AG09319 (cell line): ENCODE measurements around the gene ANP32A.
A peak's percentile ranks its signal among the peaks of the same experiment; 100 is the strongest.
"Not testable (repeated sequence)": the region's sequence is repeated elsewhere in the genome, so short reads cannot be mapped to it uniquely, and the experiment has no call there.

Experiments used
- DNase-seq: peaks from one replicate; pipeline ENCODE4 v3.0.0-alpha.2; 2010; ENCODE audit warnings: low read depth; ENCODE audit errors: extremely low read depth
- TF ChIP-seq, protein P1 (sequence below): IDR thresholded peaks from 2 replicates; pipeline ENCODE4 v1.5.1; 2011; ENCODE audit warnings: low read depth, mild to moderate bottlenecking, inconsistent platforms, low read length, moderate library complexity

The ANP32A gene

DNA sequence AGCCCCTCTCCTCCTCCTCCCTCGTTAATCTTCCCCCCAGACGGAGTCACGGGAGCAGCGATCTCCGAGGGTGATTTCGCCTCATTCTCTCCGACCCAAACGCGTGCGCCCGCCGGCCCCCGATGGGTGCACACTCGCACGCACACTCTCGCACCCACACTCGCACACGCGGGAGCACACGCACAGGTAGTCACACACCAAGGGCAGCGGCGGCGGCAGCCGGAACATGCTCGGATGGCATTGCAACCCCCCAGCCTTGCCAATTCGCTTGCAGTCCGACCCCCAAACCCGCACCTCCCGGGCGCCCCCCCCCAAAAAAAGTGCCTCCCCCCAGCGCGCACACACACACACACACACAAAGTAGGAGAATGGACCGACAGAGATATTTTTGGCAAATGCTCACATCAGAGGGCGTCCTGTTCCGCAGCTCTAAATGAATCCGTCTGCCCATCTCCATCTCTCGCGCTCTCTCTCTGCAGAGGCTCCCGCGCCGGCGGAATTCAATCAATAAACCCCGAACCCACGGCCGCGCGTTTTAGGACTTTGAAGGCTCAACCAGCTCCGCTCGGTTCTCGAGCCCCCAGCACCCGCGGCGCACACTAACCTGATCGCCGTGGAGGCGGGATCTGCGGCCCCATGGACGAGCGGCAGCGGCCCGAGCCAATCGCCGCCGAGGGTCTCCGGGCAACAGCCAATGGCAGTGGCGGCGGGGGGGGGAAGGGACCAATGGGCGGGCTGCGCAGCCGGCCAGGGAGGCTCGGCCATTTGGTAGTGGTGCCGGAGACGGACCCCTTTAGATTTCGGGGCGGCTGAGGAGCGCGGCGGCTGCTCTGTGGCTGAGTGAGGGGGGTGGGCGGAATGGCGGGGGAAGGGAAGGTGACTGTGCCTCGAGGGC, at the start of gene ANP32A:
Gene ANP32A (minus strand): TSS at position 601 of the 895 bp plus-strand sequence. CDS start 144 bp downstream, at position 457.
- DNase-seq = peak; percentile 86
- TF ChIP-seq, protein P1, sequence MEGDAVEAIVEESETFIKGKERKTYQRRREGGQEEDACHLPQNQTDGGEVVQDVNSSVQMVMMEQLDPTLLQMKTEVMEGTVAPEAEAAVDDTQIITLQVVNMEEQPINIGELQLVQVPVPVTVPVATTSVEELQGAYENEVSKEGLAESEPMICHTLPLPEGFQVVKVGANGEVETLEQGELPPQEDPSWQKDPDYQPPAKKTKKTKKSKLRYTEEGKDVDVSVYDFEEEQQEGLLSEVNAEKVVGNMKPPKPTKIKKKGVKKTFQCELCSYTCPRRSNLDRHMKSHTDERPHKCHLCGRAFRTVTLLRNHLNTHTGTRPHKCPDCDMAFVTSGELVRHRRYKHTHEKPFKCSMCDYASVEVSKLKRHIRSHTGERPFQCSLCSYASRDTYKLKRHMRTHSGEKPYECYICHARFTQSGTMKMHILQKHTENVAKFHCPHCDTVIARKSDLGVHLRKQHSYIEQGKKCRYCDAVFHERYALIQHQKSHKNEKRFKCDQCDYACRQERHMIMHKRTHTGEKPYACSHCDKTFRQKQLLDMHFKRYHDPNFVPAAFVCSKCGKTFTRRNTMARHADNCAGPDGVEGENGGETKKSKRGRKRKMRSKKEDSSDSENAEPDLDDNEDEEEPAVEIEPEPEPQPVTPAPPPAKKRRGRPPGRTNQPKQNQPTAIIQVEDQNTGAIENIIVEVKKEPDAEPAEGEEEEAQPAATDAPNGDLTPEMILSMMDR = no peak

DNA sequence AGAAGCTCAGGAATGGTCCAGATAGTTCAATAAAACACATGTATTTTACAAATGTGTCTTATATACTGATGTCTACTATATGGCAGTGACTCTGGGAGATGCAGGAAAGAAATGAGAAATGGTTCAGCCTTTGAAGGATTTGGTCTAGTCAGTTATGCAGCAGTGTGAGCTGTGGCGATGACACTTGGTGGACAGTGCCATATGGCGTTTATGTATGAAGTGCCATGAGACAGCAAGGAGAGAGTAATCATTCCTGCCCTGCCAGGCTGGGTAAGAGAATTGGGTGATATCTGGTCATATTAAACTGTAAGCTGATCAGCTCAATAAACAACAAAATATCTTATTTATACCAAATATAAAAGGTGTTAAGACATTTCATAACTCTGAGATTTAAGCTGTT, 47.6 kb upstream of the ANP32A start:
- TF ChIP-seq, protein P1 = no peak

DNA sequence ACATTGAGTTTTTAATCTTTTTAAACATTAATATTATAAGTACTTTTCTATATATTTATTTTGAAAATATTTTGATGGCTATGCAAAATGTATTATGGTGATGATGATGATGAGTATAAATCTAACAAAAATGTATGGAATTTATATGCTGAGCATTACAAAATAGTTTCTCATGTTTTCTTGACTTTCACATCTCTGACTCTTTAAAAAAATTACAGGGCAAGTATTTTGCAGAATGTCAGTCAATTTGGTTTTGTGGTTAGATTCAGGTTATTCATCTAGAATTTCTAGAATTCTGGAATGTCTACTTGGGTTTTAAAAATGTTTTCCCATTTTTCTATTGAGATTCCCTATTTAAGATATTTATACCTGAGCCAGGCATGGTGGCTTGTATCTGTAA, 41.7 kb upstream of the ANP32A start:
- TF ChIP-seq, protein P1 = no peak
- no peak for DNase-seq

More for the DNA sequence above, 47.6 kb upstream of the ANP32A start:
- DNase-seq = no peak

DNA sequence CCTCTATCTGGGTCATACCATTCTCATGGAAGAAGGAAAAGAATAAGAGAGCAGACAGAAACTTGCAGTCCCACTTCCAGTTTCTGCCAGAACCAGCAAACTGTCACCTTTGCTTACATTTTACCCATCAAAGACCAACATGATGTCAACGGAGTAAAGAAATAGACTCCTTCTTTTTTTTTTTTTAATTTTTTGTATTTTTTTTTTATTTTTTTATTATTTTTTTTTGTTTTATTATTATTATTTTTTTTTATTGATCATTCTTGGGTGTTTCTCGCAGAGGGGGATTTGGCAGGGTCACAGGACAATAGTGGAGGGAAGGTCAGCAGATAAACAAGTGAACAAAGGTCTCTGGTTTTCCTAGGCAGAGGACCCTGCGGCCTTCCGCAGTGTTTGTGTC, 38.0 kb upstream of the ANP32A start:
- not testable (repeated sequence) for DNase-seq

DNA sequence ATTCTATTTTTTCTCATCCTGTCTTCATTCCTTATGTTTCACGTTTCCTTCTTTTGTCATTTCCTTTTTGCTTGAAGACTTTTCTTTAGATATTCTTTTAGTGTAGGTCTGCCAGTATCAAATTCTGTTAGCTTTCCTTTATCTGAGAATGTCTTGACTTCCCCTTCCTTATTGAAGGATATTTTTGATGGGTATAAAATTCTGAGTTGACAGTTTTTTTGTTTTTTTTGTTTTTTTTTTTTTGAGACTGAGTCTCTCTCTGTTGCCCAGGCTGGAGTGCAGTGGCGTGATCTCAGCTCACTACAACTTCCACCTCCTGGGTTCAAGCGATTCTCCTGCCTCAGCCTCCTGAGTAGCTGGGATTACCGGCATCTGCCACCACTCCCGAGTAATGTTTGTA, 36.7 kb upstream of the ANP32A start:
- not testable (repeated sequence) for DNase-seq

DNA sequence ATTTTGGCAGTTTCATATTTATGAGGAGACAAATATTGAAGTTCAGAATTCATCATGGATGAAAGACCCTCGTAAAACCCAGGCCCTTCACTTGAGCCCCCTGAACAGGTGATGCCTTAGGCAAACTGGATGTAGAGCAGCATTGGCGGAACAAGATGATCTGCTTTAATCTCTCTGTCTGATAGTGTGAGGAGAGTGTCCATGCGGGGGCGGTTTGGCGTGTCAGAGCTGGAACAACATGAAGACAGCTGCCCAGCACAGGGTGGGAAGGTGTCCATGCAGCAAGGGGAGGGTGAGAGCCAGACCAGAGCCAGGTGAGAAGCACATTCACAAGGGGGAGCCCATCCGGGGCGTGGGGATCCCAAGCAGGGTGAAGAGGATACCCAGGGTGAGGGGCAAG, 31.8 kb upstream of the ANP32A start:
- TF ChIP-seq, protein P1 = no peak
- no peak for DNase-seq

DNA sequence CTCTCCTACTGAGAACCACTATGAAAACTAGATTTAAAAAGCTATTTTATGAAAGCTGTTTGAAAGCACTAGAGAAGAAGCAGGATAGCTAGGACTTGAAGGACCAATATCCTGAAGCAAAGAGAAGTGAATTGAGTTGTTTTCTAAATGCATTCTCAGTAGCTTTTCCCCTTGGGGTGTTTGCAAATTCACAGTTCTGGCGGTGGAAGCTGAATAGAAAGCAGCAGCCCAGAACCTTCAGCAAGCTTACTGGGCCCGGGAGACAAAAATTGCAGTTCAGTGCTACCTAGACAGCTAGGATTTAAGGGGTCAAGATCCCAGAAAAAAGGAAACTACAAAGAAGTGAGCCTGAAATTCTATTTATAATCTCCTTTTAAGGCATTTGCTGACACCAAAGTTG, 31.3 kb upstream of the ANP32A start:
- no peak for DNase-seq
- TF ChIP-seq, protein P1 = no peak

DNA sequence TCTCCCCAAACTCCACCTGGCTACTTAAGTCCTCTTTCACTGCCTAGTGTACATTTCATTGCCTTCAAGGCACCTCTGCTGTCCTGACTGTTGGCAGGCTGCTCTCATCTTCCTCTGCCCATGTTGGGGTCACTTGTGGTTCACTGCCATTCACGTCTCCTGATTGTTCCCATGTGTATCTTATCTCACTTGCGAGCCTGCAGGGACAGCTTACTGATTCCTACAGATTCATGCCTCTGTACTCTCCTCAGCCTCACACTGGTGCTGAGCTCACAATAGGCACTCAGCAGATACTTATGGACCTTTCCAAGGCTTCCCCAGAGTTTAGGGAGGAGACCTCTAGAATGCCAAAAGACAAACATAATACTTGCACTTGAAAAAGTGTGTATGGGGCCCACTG, 28.8 kb upstream of the ANP32A start:
- TF ChIP-seq, protein P1 = no peak
- DNase-seq = no peak
